ENCODE data around the gene MITD1.
"Not testable (repeated sequence)": the region's sequence is repeated elsewhere in the genome, so short reads cannot be mapped to it uniquely, and the experiment has no call there.

The MITD1 gene

DNA sequence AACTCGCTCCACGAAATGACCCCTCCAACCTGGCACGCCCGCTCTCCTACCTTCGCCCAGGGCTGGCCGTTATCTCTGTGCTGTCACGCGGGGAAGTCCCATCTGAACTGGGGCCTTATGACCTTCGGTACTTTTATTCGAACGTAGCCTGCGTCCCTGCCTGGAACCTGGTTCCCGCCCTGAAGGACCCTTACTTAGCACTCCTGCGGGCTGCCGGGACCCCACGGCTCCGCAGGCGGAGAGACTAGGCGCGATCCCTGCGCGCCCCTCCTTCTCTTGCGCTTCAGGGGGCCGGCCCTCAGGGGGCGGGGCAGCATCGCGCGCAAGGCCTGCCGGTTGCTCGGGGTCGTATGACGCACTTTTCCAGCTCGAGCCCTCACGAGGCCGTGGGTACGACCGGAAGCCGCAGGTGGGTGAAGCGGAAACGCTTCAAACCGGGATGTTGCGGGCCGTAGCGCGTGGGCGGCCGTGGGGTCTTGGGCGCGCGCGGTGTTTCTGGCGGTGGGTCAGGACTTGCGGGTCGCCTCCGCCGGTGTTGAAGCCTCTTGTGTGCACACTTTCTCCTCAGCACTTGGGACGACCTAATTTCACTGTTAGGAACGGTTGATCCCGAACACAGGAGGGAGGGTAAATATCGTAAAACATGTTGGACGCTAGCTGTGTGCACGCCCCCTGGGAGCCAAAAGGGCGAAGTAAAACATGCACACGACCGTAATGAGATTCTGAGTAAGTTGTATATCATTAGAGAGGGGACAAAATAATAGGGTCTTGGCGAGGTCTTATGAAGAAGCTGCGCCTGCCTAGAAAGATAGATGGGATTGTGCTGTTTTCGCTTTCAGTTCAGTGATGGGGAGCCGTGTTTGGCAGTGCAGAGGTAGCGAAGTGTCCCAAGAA is 26.0 kb downstream of the MITD1 start, which contains the start of the genes LIPT1 and TSGA10:
LIPT1 (plus strand) TSS at position 325 of the 894 bp plus-strand sequence. CDS start 6,991 bp downstream, outside the sequence.
TSGA10 (minus strand) TSS at position 300 of the 894 bp plus-strand sequence. CDS start 45,503 bp downstream, outside the sequence.
- peak; percentile 94 for DNase-seq

DNA sequence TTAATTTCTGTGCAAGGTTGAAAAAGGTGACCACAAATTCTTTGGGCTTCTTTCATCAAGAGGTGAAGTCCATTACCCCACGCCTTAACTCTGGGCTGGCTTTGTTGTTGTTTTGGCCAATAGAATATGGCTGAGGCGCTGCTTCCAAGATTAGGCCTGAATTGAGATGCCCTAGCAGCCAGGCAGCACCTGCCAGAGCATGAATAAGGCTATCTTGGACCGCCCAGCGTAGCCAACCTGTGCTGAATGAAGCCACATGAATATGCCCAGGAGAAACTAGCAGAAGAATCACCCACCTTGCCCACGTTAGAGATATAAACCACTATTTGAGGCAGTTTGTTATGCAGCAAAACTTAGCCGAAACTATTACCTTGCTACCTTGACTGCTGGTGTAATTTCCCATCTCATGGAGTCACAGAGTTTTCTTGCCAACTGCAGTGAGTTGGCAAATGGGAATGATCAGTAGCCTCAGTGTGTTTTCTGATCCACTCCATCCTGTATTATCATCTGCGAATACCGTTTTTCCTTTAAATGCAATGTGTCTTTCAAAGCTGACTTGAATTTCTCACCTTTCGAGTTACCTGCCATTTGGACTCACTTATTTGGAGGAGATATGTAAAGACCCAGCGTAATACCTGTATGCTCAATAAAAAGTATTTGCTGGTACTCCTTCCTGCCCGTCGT is 26.8 kb downstream of the MITD1 start:
- DNase-seq: no peak

DNA sequence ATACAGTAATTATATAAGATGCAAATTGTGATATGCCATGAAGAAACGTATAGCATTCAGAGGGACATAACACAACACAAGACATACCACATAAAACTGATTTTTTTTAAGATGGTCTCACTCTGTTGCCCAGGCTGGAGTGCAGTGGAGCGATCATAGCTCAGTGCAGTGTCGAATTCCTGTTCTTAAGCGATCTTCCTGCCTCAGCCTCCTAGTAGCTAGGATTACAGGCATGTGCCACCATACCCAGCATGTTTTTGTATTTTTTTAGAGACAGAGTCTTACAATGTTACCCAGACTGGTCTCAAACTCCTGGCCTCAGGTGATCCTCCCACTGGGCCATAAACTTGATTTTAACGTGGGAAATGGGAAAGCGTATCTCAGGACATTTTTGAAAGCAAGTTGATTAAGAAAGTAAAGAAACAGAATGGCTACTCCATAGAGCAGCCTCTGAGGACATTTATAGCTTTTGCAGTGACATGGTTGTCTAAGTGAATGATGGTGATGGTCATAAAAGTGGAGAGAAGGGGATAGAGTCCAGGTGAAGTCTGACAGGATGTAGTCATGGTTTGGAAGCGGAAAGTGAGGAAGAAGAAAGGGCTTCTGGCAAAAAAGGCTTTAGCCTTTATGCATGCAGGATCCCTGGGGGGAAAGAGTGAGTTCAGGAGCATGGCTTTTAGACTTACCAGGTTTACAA is 28.5 kb downstream of the MITD1 start:
- no peak for DNase-seq

DNA sequence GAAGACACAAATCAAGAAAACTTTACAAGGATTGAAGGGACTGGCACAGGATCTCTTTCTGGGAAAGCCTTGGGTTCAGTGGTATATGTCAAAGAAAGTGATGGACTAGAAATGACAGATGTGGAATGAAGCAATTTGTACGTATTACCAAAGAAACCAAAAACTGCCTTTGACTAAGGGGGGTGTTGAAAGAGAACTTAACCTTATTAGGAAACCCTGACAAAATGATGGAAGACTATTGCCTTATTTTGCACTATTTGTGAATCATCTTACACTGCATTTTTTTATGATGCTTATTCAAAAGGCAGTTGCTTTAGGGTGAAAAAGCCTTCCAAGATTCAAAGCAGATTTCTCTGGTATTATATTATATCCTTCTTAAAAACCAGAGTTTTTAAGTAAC is 30.2 kb downstream of the MITD1 start:
- no peak for DNase-seq

DNA sequence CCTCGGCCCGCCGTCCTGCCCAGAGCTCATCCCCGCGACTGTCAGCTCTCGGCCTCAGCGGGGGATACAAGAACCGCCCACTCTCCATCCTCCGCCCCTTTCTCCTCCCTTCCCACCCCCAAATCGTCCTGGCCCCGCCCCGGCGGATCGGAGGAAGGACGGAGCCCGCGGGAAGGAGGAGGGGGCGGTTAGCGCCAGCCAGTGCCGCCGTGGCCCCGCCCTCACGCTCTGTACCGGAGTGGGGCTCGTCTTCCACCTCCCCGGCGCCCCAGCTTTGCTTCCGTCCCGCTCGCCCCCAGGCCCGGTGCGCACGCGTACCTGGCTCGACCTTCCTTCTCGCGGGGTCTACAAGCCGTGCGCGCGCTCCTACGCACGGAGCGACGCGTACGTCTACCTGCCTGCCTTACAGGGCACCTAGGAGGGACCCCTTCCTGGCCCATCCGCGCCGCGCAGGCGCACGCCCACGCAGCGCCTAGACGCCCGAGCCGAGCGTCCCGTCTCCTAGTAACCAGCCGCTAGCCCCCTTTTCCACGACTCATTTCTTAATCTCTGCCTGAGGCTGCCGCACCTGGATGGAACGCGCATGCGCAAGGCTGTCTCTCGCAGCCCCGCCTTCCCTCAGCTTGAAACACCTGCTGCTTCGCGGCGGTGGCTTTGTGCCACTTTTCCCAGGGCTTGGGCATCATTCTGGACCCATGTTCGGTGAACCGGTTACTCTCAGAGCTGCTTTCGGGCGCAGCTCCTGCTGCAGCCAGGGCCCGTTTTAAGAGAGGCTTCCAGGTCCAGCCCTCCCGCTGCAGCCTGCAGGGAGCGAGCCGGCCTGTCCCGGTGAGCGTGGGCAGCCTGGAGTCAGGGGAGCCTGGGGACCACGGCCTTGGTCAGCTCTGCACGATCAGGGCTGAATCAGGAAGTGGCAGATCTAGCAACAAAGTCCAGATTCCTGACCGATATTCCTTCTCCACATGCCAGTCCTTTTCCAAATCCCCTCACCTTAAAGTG is 39.4 kb downstream of the MITD1 start, which contains the start of gene C2orf15:
C2orf15 (plus strand) TSS at position 598 of the 999 bp plus-strand sequence. CDS start 8,852 bp downstream, outside the sequence.
- peak; percentile 99 for DNase-seq

DNA sequence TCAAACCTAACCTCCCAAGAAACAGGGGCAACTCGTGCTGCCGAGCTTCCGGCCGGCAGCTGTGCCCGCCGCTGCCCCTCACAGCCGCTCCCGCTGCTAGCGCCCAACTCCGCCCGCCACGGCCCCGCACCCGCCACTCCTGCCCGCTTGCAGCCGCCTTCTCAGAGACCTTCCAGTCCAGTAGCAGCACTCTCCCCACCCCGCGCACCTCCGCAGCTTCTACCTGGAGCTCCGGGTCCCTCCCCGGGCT is 40.1 kb downstream of the MITD1 start:
- no peak for DNase-seq

DNA sequence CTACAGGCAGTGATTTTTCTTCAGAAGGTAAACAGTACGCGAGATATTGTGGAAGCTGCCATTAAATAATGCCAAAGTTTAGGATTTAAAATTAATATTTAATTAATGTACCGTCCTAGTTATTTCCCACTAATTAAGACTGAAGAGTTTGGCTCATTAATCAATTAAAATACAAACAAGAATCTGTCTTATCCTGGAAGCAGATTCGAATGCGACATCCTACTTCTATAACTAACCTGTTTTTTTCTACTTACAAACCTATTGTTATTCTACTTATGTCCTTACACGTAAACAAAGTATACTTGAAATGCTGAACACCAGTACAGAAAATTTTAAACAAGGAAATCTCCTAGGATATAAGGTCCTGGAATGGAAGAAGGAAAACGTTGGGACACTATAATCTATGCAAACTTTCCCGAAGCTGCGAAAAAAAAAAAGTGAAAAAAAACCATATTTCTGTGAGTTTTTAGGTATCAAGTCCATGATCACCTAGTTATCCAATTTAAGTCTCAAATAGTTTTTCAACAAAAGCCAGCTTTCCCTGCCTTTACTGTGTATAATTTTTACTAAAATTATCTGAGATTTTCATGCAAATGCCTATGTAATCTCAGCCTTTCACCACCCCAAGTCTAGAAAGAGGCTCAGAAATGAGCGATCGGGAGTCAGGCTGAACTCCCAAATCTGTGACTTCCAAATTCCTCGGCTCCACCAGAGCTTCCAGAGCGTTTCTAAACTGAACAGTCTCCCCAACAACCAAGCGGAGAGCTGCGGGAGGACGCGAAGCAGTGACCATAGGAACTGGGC is 40.6 kb downstream of the MITD1 start:
- DNase-seq: no peak

DNA sequence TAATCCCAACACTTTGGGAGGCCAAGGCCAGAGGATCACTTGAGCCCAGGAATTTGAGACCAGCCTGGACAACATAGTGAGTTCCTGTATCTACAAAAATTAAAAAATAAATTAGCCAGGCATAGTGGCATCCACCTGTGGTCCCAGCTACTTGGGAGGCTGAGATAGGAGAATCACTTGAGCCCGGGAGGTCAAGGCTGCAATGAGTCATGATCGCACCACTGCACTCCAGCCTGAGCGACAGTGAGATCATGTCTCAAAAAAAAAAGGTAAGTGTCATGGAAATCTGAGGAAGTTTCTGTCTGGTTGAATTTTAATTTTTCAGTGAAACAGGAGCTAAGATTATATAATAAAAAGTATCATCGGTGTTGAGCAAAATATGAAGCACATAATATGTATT is 41.9 kb downstream of the MITD1 start:
- no peak for DNase-seq

DNA sequence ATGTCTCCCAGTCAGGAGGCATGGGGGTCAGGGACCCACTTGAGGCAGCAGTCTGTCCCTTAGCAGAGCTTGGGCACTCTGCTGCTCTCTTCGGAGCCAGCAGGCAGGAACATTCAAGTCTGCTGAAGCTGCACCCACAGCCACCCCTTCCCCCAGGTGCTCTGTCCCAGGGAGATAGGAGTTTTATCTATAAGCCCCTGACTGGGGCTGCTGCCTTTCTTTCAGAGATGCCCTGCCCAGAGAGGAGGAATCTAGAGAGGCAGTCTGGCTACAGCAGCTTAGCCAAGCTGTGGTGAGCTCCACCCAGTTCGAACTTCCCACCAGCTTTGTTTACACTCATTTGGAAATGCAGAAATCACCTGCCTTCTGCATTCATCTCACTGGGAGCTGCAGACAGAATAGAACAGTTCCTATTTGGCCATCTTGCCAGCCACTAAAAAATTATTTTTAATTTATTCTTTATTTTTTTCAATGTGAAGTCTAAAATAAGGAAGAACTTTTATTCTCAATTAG is 45.8 kb downstream of the MITD1 start:
- not testable (repeated sequence) for DNase-seq

DNA sequence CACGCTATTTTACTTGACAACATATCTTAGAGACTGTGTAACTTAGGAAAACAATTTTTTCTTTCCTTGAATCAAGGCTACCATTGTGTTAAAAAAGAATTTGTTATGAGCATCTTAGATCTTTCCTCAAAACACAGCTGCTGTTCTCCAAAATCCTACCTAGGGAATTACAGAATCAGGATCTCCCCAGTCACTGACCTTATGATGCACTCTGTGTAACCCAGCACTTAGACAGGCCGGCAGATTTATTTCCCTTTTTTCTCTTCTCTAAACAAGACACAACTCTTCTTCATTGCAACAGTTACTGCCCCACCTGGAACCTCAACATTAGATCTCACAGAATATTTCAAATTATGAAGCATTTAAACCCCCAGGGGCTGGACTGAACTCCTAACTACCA is 52.9 kb downstream of the MITD1 start:
- no peak for DNase-seq

Data from activated T-cell treated with anti-CD3 and anti-CD28 coated beads, Interleukin-2, amount 50 U/mL, for 48 hours (primary cell).